ENCODE data around the gene PLCB4.
A peak's percentile ranks its signal among the peaks of the same experiment; 100 is the strongest.

The PLCB4 gene

GRCh38 chr20:9514072-9514460 is 445.2 kb downstream of the PLCB4 start:
- TF ChIP-seq FOXP2 (optimal IDR thresholded peaks at IDR 0.05; ENCODE audit: borderline replicate concordance, extremely low read depth, extremely low read length, insufficient read depth), result no peak
- no peak for TF ChIP-seq SIN3A (IDR thresholded peaks at IDR 0.05; ENCODE audit: borderline replicate concordance, insufficient read depth, low read length)
- no peak for TF ChIP-seq REST (IDR thresholded peaks at IDR 0.05; ENCODE audit: insufficient read depth in 1 of 2, low read depth in 2 of 2, low read length in 2 of 2)
- TF ChIP-seq TAF1 (IDR thresholded peaks at IDR 0.05; ENCODE audit: borderline replicate concordance, insufficient read depth, low read length), result no peak
- no peak for TF ChIP-seq POLR2AphosphoS5 (IDR thresholded peaks at IDR 0.05; ENCODE audit: low read depth, low read length)

- TF ChIP-seq POLR2AphosphoS5 (IDR thresholded peaks at IDR 0.05; ENCODE audit: low read depth, low read length), result no peak
- TF ChIP-seq REST (IDR thresholded peaks at IDR 0.05; ENCODE audit: insufficient read depth in 1 of 2, low read depth in 2 of 2, low read length in 2 of 2), result peak in 1 of 2 experiments; percentile 72; a peak in 2 of 4 replicates
Observed at GRCh38 chr20:9514461-9515213, 445.8 kb downstream of the PLCB4 start, which contains the start of gene LAMP5. Gene LAMP5 (plus strand): TSS chr20:9514590. CDS start chr20:9514853, 263 bp downstream.

GRCh38 chr20:9515214-9515585 is 446.3 kb downstream of the PLCB4 start:
- no peak for TF ChIP-seq REST (IDR thresholded peaks at IDR 0.05; ENCODE audit: insufficient read depth in 1 of 2, low read depth in 2 of 2, low read length in 2 of 2)
- no peak for TF ChIP-seq SIN3A (IDR thresholded peaks at IDR 0.05; ENCODE audit: borderline replicate concordance, insufficient read depth, low read length)
- TF ChIP-seq FOXP2 (optimal IDR thresholded peaks at IDR 0.05; ENCODE audit: borderline replicate concordance, extremely low read depth, extremely low read length, insufficient read depth), result no peak
- no peak for TF ChIP-seq POLR2AphosphoS5 (IDR thresholded peaks at IDR 0.05; ENCODE audit: low read depth, low read length)
- TF ChIP-seq TAF1 (IDR thresholded peaks at IDR 0.05; ENCODE audit: borderline replicate concordance, insufficient read depth, low read length), result no peak

GRCh38 chr20:9515741-9516233 is 446.9 kb downstream of the PLCB4 start:
- TF ChIP-seq POLR2AphosphoS5 (IDR thresholded peaks at IDR 0.05; ENCODE audit: low read depth, low read length), result no peak
- no peak for TF ChIP-seq FOXP2 (optimal IDR thresholded peaks at IDR 0.05; ENCODE audit: borderline replicate concordance, extremely low read depth, extremely low read length, insufficient read depth)
- no peak for TF ChIP-seq TAF1 (IDR thresholded peaks at IDR 0.05; ENCODE audit: borderline replicate concordance, insufficient read depth, low read length)
- no peak for TF ChIP-seq REST (IDR thresholded peaks at IDR 0.05; ENCODE audit: insufficient read depth in 1 of 2, low read depth in 2 of 2, low read length in 2 of 2)
- TF ChIP-seq SIN3A (IDR thresholded peaks at IDR 0.05; ENCODE audit: borderline replicate concordance, insufficient read depth, low read length), result no peak

Data from PFSK-1 (cell line).